ENCODE results near the gene ARID4A.

ARID4A gene

DNA sequence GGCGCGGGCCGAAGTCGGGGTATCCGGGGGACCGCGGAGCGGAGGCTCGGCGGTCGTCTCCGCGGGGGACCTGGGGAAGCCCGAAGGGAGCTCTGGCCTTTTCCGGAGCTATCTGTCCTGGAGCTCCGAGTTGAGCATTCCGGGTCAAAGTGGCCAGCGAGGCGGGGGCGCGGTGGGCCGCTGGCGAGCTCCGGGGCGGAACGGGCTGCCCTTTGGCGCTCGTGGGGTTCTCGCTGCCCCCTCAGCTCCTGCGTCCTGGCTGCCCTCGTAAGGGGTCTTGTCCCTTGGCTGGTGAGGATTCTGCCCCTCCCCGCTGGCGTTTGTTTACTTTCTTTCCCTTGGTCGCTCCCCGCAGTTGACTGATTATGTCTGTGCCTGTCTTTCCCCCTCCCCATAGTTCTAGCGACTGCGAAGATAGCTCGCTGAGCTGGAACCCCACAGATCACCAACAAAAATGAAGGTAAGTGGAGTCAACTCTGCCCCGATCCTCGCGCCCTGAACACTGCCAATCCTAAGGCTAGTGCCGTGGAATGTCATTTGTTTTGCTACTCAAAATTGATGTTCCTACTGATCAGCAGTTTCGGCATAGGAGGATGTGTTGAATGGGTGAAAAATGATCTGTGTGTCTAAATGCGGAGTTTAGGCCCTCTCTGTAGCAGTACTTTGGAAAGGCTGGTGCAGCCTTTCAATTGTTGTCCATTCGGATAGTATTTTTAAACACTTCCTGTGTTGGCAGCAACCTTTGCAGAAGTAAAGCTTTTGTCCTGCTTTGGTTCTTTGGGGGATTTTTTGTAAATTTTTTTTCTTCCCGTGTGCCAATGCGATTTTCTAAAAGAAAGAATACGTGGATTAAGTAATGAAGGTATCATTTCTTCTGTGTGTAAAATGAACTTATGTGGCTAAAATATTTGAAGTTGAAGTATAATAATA, 1.3 kb downstream of the ARID4A start:
- Histone ChIP-seq H3K18ac (ENCODE audit: low read depth in 1 of 2, low read length in 2 of 2) (peak overlapping the region; percentile 81 to 93), H2AK5ac (ENCODE audit: low read length, severe bottlenecking) (no peak overlapping the region), H3K79me1 (replicated peaks; ENCODE audit: low read length, poor library complexity, severe bottlenecking) (peaks cover 6% of the 10 kb centered on the region), H2BK120ac (ENCODE audit: low read depth, low read length) (peak overlapping the region; percentile 65), H2AFZ (ENCODE audit: low read depth, low read length) (peak overlapping the region; percentile 43), H2BK5ac (ENCODE audit: low read depth, low read length, poor library complexity, severe bottlenecking) (peak overlapping the region; percentile 80), H3K4me2 (ENCODE audit: low read length, poor library complexity, severe bottlenecking) (peak overlapping the region; percentile 66), H3K4me3 (ENCODE audit: insufficient read depth in 1 of 2, low read depth in 1 of 2, low read length in 2 of 2) (peak overlapping the region; percentile 94 to 95), H3K27ac (ENCODE audit: low read length, poor library complexity, severe bottlenecking) (peak overlapping the region; percentile 33), H3K23ac (ENCODE audit: low read length in 2 of 2) (peak overlapping the region in 1 of 2 experiments; percentile 98), H3K36me3 (ENCODE audit: control insufficient read depth in 1 of 2, insufficient read depth in 2 of 2, low read depth in 1 of 2, low read length in 2 of 2) (peaks cover 16 to 36% of the 10 kb centered on the region in 2 experiments), H3K9me3 (ENCODE audit: control insufficient read depth, low read length) (no peaks in the 10 kb centered on the region), H3K4me1 (ENCODE audit: control insufficient read depth, insufficient read depth, low read depth, low read length) (no peaks in the 10 kb centered on the region), H3K9ac (ENCODE audit: low read length) (peak overlapping the region; percentile 95), H3K27me3 (ENCODE audit: control insufficient read depth in 1 of 2, insufficient read depth in 1 of 2, low read length in 2 of 2) (no peaks in the 10 kb centered on the region), H4K8ac (ENCODE audit: low read length) (peak overlapping the region; percentile 66), H2BK15ac (ENCODE audit: low read depth, poor library complexity, severe bottlenecking) (peak overlapping the region; percentile 63), H2BK12ac (ENCODE audit: low read length in 2 of 2) (peak overlapping the region in 1 of 2 experiments; percentile 83), H3K4ac (ENCODE audit: low read depth in 1 of 2, low read length in 2 of 2) (peak overlapping the region in 1 of 2 experiments; percentile 73), H4K91ac (ENCODE audit: low read length) (peak overlapping the region; percentile 62), H3K14ac (ENCODE audit: low read length in 2 of 2) (peak overlapping the region in 1 of 2 experiments; percentile 87)
- DNase-seq, result peak; percentile 26
- 5% methylated on average over 41 of the region's 48 CpGs for WGBS

DNA sequence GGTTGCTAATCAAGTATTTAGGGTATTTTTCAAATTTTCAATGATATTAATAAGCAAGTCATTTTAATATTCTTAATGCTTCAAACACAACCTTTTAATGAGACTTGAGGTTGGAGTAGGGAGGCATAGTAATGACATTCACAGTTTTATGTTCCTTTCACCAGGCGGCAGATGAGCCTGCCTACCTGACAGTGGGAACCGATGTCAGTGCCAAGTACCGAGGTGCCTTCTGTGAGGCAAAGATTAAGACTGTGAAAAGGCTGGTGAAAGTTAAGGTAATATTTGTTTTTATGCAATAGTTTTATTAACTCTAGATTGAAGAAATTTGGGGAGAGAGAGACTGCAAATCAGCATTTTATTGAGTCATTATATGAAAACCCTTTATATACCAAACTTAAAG, 3.1 kb downstream of the ARID4A start:
- H3K4me3 ChIP-seq (ENCODE audit: insufficient read depth in 1 of 2, low read depth in 1 of 2, low read length in 2 of 2), result no peak overlapping the region
- H2BK5ac ChIP-seq (ENCODE audit: low read depth, low read length, poor library complexity, severe bottlenecking), result no peak overlapping the region
- no peak overlapping the region for H3K18ac ChIP-seq (ENCODE audit: low read depth in 1 of 2, low read length in 2 of 2)
- no peak overlapping the region for H4K91ac ChIP-seq (ENCODE audit: low read length)
- H3K79me1 ChIP-seq (replicated peaks; ENCODE audit: low read length, poor library complexity, severe bottlenecking), result peaks cover 6% of the 10 kb centered on the region
- H3K27me3 ChIP-seq (ENCODE audit: control insufficient read depth in 1 of 2, insufficient read depth in 1 of 2, low read length in 2 of 2), result no peaks in the 10 kb centered on the region
- H2AFZ ChIP-seq (ENCODE audit: low read depth, low read length), result no peak overlapping the region
- no peak overlapping the region for H3K14ac ChIP-seq (ENCODE audit: low read length in 2 of 2)
- H3K4me2 ChIP-seq (ENCODE audit: low read length, poor library complexity, severe bottlenecking), result no peak overlapping the region
- no peaks in the 10 kb centered on the region for H3K4me1 ChIP-seq (ENCODE audit: control insufficient read depth, insufficient read depth, low read depth, low read length)
- 96% methylated on average over 3 of the region's 3 CpGs for WGBS
- no peak overlapping the region for H3K4ac ChIP-seq (ENCODE audit: low read depth in 1 of 2, low read length in 2 of 2)
- no peak overlapping the region for H2BK12ac ChIP-seq (ENCODE audit: low read length in 2 of 2)
- H3K9me3 ChIP-seq (ENCODE audit: control insufficient read depth, low read length), result no peaks in the 10 kb centered on the region
- no peak overlapping the region for H3K27ac ChIP-seq (ENCODE audit: low read length, poor library complexity, severe bottlenecking)
- no peak overlapping the region for H2BK120ac ChIP-seq (ENCODE audit: low read depth, low read length)
- peaks cover 9 to 47% of the 10 kb centered on the region in 2 experiments for H3K36me3 ChIP-seq (ENCODE audit: control insufficient read depth in 1 of 2, insufficient read depth in 2 of 2, low read depth in 1 of 2, low read length in 2 of 2)
- DNase-seq, result no peak
- H2BK15ac ChIP-seq (ENCODE audit: low read depth, poor library complexity, severe bottlenecking), result no peak overlapping the region
- H3K9ac ChIP-seq (ENCODE audit: low read length), result no peak overlapping the region
- no peak overlapping the region for H3K23ac ChIP-seq (ENCODE audit: low read length in 2 of 2)
- H2AK5ac ChIP-seq (ENCODE audit: low read length, severe bottlenecking), result no peak overlapping the region
- H4K8ac ChIP-seq (ENCODE audit: low read length), result no peak overlapping the region

DNA sequence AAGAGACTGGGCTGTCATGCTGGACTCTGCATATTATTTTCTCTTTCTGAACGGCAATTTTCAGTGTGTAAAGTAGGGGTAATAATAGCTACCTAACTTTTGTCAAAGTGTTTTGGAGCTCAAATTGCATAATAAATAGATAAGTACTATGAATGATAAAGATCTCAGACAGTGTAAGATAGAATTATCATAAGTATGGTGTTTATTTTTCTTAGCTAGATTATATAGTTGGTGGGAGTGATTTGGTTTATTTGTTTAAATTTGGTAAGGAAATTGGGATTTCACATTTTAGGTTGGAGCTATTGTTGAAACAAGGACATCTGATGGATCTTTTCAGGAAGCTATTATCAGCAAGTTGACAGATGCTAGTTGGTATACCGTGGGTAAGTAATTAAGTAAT, 7.4 kb downstream of the ARID4A start:
- no peak overlapping the region for H3K4ac ChIP-seq (ENCODE audit: low read depth in 1 of 2, low read length in 2 of 2)
- H2BK120ac ChIP-seq (ENCODE audit: low read depth, low read length), result no peak overlapping the region
- no peak overlapping the region for H4K91ac ChIP-seq (ENCODE audit: low read length)
- H3K14ac ChIP-seq (ENCODE audit: low read length in 2 of 2), result no peak overlapping the region
- 94% methylated on average over 2 of the region's 2 CpGs for WGBS
- H3K27ac ChIP-seq (ENCODE audit: low read length, poor library complexity, severe bottlenecking), result no peak overlapping the region
- no peak overlapping the region for H2BK5ac ChIP-seq (ENCODE audit: low read depth, low read length, poor library complexity, severe bottlenecking)
- H2AFZ ChIP-seq (ENCODE audit: low read depth, low read length), result no peak overlapping the region
- H2AK5ac ChIP-seq (ENCODE audit: low read length, severe bottlenecking), result no peak overlapping the region
- peaks cover 9 to 82% of the 10 kb centered on the region in 2 experiments for H3K36me3 ChIP-seq (ENCODE audit: control insufficient read depth in 1 of 2, insufficient read depth in 2 of 2, low read depth in 1 of 2, low read length in 2 of 2)
- H2BK12ac ChIP-seq (ENCODE audit: low read length in 2 of 2), result no peak overlapping the region
- H3K4me1 ChIP-seq (ENCODE audit: control insufficient read depth, insufficient read depth, low read depth, low read length), result peaks cover 2% of the 10 kb centered on the region
- H3K79me1 ChIP-seq (replicated peaks; ENCODE audit: low read length, poor library complexity, severe bottlenecking), result peaks cover 6% of the 10 kb centered on the region
- no peak overlapping the region for H2BK15ac ChIP-seq (ENCODE audit: low read depth, poor library complexity, severe bottlenecking)
- H3K4me2 ChIP-seq (ENCODE audit: low read length, poor library complexity, severe bottlenecking), result no peak overlapping the region
- H3K27me3 ChIP-seq (ENCODE audit: control insufficient read depth in 1 of 2, insufficient read depth in 1 of 2, low read length in 2 of 2), result no peaks in the 10 kb centered on the region
- H3K18ac ChIP-seq (ENCODE audit: low read depth in 1 of 2, low read length in 2 of 2), result no peak overlapping the region
- no peaks in the 10 kb centered on the region for H3K9me3 ChIP-seq (ENCODE audit: control insufficient read depth, low read length)
- no peak overlapping the region for H4K8ac ChIP-seq (ENCODE audit: low read length)
- no peak overlapping the region for H3K23ac ChIP-seq (ENCODE audit: low read length in 2 of 2)
- no peak overlapping the region for H3K4me3 ChIP-seq (ENCODE audit: insufficient read depth in 1 of 2, low read depth in 1 of 2, low read length in 2 of 2)
- DNase-seq, result no peak
- H3K9ac ChIP-seq (ENCODE audit: low read length), result no peak overlapping the region

DNA sequence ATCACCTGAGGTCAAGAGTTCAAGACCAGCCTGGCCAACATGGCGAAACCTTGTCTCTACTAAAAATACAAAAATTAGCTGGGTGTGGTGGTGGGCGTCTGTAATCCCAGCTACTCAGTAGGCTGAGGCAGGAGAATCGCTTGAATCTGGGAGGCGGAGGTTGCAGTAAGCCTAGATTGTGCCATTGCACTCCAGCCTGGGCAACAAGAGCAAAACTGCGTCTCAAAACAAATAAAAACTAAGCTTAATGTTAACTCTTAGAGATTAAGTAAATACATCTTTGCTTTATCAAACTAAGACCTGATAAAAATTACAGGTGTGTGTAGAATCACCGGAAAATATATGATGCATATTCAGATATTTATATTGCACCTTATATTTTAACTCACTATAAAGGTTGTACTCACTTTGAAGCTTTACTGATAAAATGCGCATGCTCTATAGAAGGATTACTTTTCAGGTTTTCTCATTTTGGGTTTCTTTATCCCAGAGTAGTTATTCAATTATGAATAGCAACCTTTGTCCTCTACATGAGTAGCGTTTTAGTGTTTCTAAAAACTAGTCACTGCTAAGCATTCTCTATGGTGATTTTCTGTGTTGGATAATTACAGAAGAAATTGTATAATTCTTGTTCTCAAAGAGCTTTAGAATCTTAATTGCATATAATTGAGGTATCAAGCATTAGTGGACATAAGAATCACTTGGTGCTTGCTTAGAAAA, 9.4 kb downstream of the ARID4A start:
- Histone ChIP-seq H2AFZ (ENCODE audit: low read depth, low read length) (no peak overlapping the region), H3K9me3 (ENCODE audit: control insufficient read depth, low read length) (no peaks in the 10 kb centered on the region), H3K79me1 (replicated peaks; ENCODE audit: low read length, poor library complexity, severe bottlenecking) (peaks cover 4% of the 10 kb centered on the region), H3K23ac (ENCODE audit: low read length in 2 of 2) (no peak overlapping the region), H3K4me3 (ENCODE audit: insufficient read depth in 1 of 2, low read depth in 1 of 2, low read length in 2 of 2) (no peak overlapping the region), H3K4me1 (ENCODE audit: control insufficient read depth, insufficient read depth, low read depth, low read length) (peaks cover 2% of the 10 kb centered on the region), H3K36me3 (ENCODE audit: control insufficient read depth in 1 of 2, insufficient read depth in 2 of 2, low read depth in 1 of 2, low read length in 2 of 2) (peaks cover 5 to 85% of the 10 kb centered on the region in 2 experiments), H2BK120ac (ENCODE audit: low read depth, low read length) (no peak overlapping the region), H3K4ac (ENCODE audit: low read depth in 1 of 2, low read length in 2 of 2) (no peak overlapping the region), H2BK5ac (ENCODE audit: low read depth, low read length, poor library complexity, severe bottlenecking) (no peak overlapping the region), H2BK12ac (ENCODE audit: low read length in 2 of 2) (no peak overlapping the region), H2AK5ac (ENCODE audit: low read length, severe bottlenecking) (no peak overlapping the region), H2BK15ac (ENCODE audit: low read depth, poor library complexity, severe bottlenecking) (no peak overlapping the region), H3K18ac (ENCODE audit: low read depth in 1 of 2, low read length in 2 of 2) (no peak overlapping the region), H3K9ac (ENCODE audit: low read length) (no peak overlapping the region), H4K91ac (ENCODE audit: low read length) (no peak overlapping the region), H3K14ac (ENCODE audit: low read length in 2 of 2) (no peak overlapping the region), H3K4me2 (ENCODE audit: low read length, poor library complexity, severe bottlenecking) (no peak overlapping the region), H3K27me3 (ENCODE audit: control insufficient read depth in 1 of 2, insufficient read depth in 1 of 2, low read length in 2 of 2) (no peaks in the 10 kb centered on the region), H3K27ac (ENCODE audit: low read length, poor library complexity, severe bottlenecking) (no peak overlapping the region), H4K8ac (ENCODE audit: low read length) (no peak overlapping the region)
- DNase-seq, result no peak
- 93% methylated on average over 3 of the region's 8 CpGs for WGBS
